DOHH2 (cell line): ENCODE results near the gene C1GALT1.

ENCODE experiments used
- CTCF ChIP-seq: fragments of 200-600 bp; sonication (generic); IDR thresholded peaks from one replicate; pipeline ENCODE4 v1.5.1; 2014; ENCODE audit warnings: antibody characterized with exemption, mild to moderate bottlenecking, low read depth, low read length; ENCODE audit not compliant: poor library complexity, severe bottlenecking
- EZH2phosphoT487 ChIP-seq: fragments of 200-600 bp; sonication (generic); IDR thresholded peaks from 2 replicates; pipeline ENCODE4 v1.6.1; 2017; ENCODE audit warnings: borderline replicate concordance, mild to moderate bottlenecking, antibody characterized with exemption, low read length, moderate library complexity, mixed read lengths

- TF ChIP-seq CTCF: no peak
- TF ChIP-seq EZH2phosphoT487: no peak
Measured at GRCh38 chr7:7212612-7213011, 30.3 kb downstream of the C1GALT1 start.
